ENCODE results near the gene FTO. TPM values are rescaled to one million over a fixed set of nuclear protein-coding genes. Genes with fewer than 3 reads are reported as not detected.

The FTO gene
- total and polyA plus RNA-seq, 4 donors = 12.2 to 145 (median 57.7) TPM

GRCh38 chr16:53967572-53967971 lies 263.6 kb downstream of the FTO start:
- H3K4me1 ChIP-seq (ENCODE audit: control insufficient read depth in 5 of 5, insufficient read depth in 5 of 5, low read length in 5 of 5) = peaks cover 0 to 21% (median 5%) of the 10 kb centered on the region in 5 donors
- peaks cover 0 to 1% (median 0%) of the 10 kb centered on the region in 4 donors for H3K36me3 ChIP-seq (ENCODE audit: control insufficient read depth in 4 of 4, insufficient read depth in 4 of 4, low read length in 4 of 4)
- no peak overlapping the region for H3K27ac ChIP-seq (ENCODE audit: low read depth in 1 of 2, low read length in 1 of 2)
- no peak overlapping the region for H3K9ac ChIP-seq (ENCODE audit: insufficient read depth in 1 of 2, low read length in 2 of 2)
- H3K4me3 ChIP-seq = no peak overlapping the region
- no peaks in the 10 kb centered on the region for H3K9me3 ChIP-seq (ENCODE audit: control insufficient read depth in 4 of 4, insufficient read depth in 3 of 4, low read length in 3 of 4)
- ATAC-seq (ENCODE audit: insufficient read depth, low FRiP score) (no peak), DNase-seq (no peak)
- no peaks in the 10 kb centered on the region for H3K27me3 ChIP-seq (ENCODE audit: control insufficient read depth in 3 of 3, insufficient read depth in 3 of 3, low read length in 2 of 3)
- WGBS, 2 donors = 96 to 97% methylated on average over 6 of the region's 6 CpGs
- TF ChIP-seq, protein P1, sequence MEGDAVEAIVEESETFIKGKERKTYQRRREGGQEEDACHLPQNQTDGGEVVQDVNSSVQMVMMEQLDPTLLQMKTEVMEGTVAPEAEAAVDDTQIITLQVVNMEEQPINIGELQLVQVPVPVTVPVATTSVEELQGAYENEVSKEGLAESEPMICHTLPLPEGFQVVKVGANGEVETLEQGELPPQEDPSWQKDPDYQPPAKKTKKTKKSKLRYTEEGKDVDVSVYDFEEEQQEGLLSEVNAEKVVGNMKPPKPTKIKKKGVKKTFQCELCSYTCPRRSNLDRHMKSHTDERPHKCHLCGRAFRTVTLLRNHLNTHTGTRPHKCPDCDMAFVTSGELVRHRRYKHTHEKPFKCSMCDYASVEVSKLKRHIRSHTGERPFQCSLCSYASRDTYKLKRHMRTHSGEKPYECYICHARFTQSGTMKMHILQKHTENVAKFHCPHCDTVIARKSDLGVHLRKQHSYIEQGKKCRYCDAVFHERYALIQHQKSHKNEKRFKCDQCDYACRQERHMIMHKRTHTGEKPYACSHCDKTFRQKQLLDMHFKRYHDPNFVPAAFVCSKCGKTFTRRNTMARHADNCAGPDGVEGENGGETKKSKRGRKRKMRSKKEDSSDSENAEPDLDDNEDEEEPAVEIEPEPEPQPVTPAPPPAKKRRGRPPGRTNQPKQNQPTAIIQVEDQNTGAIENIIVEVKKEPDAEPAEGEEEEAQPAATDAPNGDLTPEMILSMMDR (IDR thresholded peaks at IDR 0.05; ENCODE audit: control extremely low read depth, extremely low read depth) = no peak

DNA sequence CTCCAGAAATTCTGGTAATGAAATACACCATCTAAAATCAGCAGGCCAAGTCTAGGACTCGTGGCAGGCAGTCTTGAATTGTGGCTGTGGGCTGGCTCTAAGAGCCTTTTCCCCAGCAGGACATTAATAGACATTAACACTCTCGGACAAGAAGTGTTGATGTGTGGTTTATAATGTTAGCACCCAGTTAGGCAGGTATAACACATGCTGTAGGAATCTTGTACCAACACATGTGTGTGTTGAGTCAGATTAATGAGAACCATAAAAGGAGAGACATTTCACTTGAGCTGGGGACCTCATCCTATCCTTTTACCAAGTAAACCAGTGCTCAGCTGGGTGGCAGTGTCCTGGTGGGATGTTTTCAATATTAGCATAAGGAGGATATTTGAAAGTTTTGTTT lies 264.5 kb downstream of the FTO start:
- H3K9ac ChIP-seq (ENCODE audit: insufficient read depth in 1 of 2, low read length in 2 of 2) = no peak overlapping the region
- TF ChIP-seq, protein P1 (IDR thresholded peaks at IDR 0.05; ENCODE audit: control extremely low read depth, extremely low read depth) = no peak
- ATAC-seq (ENCODE audit: insufficient read depth, low FRiP score) (no peak), DNase-seq (no peak)
- 86 to 91% methylated on average over 2 of the region's 2 CpGs for WGBS, 2 donors
- no peaks in the 10 kb centered on the region for H3K9me3 ChIP-seq (ENCODE audit: control insufficient read depth in 4 of 4, insufficient read depth in 3 of 4, low read length in 3 of 4)
- no peak overlapping the region for H3K4me3 ChIP-seq
- H3K36me3 ChIP-seq (ENCODE audit: control insufficient read depth in 4 of 4, insufficient read depth in 4 of 4, low read length in 4 of 4) = peaks cover 0 to 1% (median 0%) of the 10 kb centered on the region in 4 donors
- no peaks in the 10 kb centered on the region for H3K27me3 ChIP-seq (ENCODE audit: control insufficient read depth in 3 of 3, insufficient read depth in 3 of 3, low read length in 2 of 3)
- H3K4me1 ChIP-seq (ENCODE audit: control insufficient read depth in 5 of 5, insufficient read depth in 5 of 5, low read length in 5 of 5) = peaks cover 0 to 29% (median 5%) of the 10 kb centered on the region in 5 donors
- H3K27ac ChIP-seq (ENCODE audit: low read depth in 1 of 2, low read length in 1 of 2) = peak overlapping the region in 1 of 2 donors; percentile 57

GRCh38 chr16:53968896-53969295 lies 264.9 kb downstream of the FTO start:
- DNase-seq (no peak), ATAC-seq (ENCODE audit: insufficient read depth, low FRiP score) (no peak)
- TF ChIP-seq, protein P1 (IDR thresholded peaks at IDR 0.05; ENCODE audit: control extremely low read depth, extremely low read depth) = no peak
- H3K27ac ChIP-seq (ENCODE audit: low read depth in 1 of 2, low read length in 1 of 2) = peak overlapping the region in 1 of 2 donors; percentile 57
- H3K27me3 ChIP-seq (ENCODE audit: control insufficient read depth in 3 of 3, insufficient read depth in 3 of 3, low read length in 2 of 3) = no peaks in the 10 kb centered on the region
- no peak overlapping the region for H3K9ac ChIP-seq (ENCODE audit: insufficient read depth in 1 of 2, low read length in 2 of 2)
- WGBS, 2 donors = 82 to 85% methylated on average over 1 of the region's 1 CpG
- peaks cover 0 to 29% (median 5%) of the 10 kb centered on the region in 5 donors for H3K4me1 ChIP-seq (ENCODE audit: control insufficient read depth in 5 of 5, insufficient read depth in 5 of 5, low read length in 5 of 5)
- peaks cover 0 to 1% (median 0%) of the 10 kb centered on the region in 4 donors for H3K36me3 ChIP-seq (ENCODE audit: control insufficient read depth in 4 of 4, insufficient read depth in 4 of 4, low read length in 4 of 4)
- no peaks in the 10 kb centered on the region for H3K9me3 ChIP-seq (ENCODE audit: control insufficient read depth in 4 of 4, insufficient read depth in 3 of 4, low read length in 3 of 4)
- H3K4me3 ChIP-seq = no peak overlapping the region

DNA sequence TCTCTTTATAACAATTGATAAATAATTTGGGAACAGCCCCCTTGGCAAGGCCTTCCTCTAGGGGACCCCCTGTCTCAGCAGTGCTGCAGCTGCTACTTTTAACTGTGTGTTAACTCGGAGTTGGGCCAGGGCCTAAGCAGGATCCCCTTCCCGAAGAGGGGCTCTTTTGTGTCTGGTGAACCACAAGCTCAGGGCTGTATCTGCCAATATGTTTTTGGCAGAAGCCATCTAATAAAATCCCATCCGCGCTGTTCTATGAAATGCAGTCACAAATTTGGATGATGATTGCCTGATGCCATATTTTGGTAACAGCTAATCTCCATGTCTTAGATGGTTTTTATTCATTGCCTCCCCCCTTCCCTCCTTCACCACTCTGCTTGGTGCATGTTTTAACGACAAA lies 267.7 kb downstream of the FTO start:
- Histone ChIP-seq H3K36me3 (ENCODE audit: control insufficient read depth in 4 of 4, insufficient read depth in 4 of 4, low read length in 4 of 4) (peaks cover 0 to under 1% (median 0%) of the 10 kb centered on the region in 4 donors), H3K4me1 (ENCODE audit: control insufficient read depth in 5 of 5, insufficient read depth in 5 of 5, low read length in 5 of 5) (peaks cover 0 to 47% (median 12%) of the 10 kb centered on the region in 5 donors), H3K4me3 (no peak overlapping the region), H3K27me3 (ENCODE audit: control insufficient read depth in 3 of 3, insufficient read depth in 3 of 3, low read length in 2 of 3) (no peaks in the 10 kb centered on the region), H3K9me3 (ENCODE audit: control insufficient read depth in 4 of 4, insufficient read depth in 3 of 4, low read length in 3 of 4) (no peaks in the 10 kb centered on the region), H3K27ac (ENCODE audit: low read depth in 1 of 2, low read length in 1 of 2) (no peak overlapping the region), H3K9ac (ENCODE audit: insufficient read depth in 1 of 2, low read length in 2 of 2) (no peak overlapping the region)
- DNase-seq = peak; percentile 65 to 81 (median 78)
- no peak for ATAC-seq (ENCODE audit: insufficient read depth, low FRiP score)
- TF ChIP-seq, protein P1 (IDR thresholded peaks at IDR 0.05; ENCODE audit: control extremely low read depth, extremely low read depth) = no peak
- WGBS, 2 donors = 90 to 93% methylated on average over 5 of the region's 5 CpGs
